Measurements from ENCODE around the gene ADAMTS12.

ADAMTS12 gene

DNA sequence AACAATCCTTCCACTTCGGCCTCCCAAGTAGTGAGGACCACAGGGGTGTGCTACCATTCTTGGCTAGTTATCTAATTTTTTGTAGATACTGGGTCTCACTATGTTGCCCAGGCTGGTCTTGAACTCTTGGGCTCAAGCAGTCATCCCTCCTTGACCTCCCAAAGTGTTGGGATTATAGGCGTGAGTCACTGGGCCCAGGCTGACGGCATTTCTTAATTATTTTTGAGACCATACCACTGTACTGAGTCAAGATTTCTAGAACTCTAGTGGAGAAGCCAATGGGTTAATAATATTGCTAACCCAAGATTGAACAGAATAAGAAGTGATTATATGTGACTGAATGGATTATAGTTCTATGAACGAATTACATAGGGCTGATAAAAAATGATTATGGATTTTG lies 384.4 kb downstream of the ADAMTS12 start:
- no peak for DNase-seq

DNA sequence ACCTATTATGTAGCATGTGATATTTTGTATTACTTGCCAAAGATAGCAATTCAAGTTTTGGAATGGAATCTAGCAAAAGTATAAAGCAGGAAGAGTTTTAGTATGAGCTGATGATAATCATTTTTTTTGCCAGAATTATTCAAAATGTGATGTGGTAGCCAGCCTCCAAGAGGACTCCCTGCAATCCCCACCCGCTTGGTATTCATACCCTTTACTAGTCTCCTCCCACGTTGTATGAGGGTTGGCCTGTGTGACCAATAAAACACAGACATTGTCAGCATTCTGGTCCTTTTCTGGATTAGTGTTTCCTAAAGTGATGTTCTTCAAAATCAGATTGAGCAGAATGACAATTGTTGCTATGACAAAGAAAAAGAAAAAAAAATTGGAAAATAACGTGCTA lies 387.2 kb downstream of the ADAMTS12 start:
- DNase-seq, result no peak

DNA sequence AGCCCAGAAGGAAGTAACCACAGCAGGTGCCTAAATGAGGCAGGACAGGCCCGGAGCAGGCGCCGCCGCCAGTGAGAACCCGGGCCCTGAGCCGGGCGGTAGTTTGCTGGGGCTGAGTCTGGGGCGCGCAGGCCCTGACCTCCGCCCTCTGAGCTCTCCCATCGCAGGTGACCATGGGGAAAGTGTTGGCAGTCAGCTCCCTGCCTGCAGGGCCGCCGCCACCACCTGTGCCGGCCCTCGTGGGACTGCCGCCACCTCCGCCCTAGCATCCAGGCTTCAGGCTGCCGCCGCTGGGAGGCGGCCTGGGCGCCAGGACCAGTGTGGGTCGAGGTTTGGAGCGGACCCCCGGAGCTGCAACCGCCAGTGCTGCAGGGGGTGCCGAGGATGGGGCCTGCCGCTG lies 389.9 kb downstream of the ADAMTS12 start:
- no peak for DNase-seq

DNA sequence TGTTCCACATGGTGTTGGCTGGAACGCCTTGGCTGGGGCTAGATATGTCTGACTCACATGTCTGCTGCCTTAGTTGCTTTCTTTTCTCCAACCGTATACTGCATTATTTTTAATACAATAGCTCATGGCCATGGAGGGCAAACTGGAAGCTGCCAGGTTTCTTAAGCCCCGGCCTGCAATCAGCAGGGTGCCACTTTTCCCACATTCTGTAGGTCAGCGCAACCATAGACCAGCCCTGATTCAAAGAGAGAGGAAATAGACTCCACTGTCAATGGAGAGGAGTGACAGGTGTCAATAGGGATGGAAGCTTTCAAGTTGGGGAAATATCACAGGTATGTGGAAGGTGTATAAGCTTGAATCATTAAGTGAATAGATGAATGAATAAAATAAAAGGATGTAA lies 390.5 kb downstream of the ADAMTS12 start:
- no peak for DNase-seq

DNA sequence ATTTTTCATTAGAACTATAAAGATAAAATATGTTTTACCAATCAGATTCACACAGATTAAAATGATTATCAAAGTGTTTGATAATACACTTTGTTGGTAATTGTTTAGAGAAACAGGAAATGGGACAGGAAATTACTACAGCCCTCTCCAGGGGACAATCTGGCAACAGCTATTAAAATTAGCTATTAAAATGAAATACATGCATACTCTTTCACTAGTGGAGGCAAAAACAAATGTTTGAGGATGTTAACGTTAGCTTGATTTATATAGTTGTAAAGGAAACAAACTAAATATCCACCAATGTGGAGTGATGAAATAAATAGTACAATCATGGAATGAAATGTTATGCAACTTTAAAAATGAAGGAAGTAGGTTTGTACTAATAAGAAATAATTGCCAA lies 397.3 kb downstream of the ADAMTS12 start:
- DNase-seq, result no peak

DNA sequence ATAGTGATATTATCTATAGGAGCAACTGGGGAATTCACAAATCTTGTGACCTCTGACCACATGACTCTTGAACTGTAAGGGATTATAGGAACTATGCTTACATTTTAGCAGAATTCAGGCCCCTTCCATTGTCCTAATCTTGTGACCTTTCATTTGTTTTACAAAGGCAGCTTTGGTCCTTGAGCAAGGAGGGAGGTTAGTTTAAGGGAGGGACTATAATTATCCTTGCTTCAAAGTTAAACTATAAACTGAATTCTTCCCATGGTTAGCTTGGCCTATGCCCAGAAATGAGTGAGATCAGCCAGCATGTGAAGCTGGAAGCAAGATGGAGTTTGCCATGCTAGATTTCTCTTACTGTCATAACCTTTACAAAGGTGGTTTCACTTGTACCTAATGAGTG lies 399.8 kb downstream of the ADAMTS12 start:
- no peak for DNase-seq

DNA sequence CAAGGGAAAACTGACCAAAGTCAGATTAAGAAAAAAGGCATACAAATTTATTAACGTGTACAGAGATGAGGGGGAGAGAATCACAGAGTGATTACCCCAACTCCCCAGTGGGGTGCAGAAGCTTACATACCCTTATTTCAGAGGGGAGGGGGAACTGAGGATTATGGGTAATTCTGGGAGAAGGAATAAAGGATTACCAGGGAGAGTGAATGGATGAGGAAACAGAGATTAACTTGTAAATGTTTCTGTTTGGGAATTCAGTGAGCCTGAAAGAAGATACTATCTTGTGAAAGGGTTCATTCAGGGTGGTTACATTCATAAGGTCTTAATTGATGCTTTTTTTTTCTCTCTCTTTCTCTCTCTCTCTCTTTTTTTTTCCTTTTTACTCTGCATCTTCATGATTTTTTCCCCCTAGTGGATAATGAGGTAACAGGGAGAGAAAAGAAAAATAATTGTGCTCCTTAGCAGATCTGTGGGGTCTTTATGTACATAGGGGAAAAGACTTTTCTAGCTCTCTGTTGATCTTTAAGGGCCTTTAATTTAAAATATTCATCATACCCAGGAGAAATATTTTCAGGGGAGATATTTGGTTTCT lies 401.6 kb downstream of the ADAMTS12 start:
- no peak for DNase-seq

DNA sequence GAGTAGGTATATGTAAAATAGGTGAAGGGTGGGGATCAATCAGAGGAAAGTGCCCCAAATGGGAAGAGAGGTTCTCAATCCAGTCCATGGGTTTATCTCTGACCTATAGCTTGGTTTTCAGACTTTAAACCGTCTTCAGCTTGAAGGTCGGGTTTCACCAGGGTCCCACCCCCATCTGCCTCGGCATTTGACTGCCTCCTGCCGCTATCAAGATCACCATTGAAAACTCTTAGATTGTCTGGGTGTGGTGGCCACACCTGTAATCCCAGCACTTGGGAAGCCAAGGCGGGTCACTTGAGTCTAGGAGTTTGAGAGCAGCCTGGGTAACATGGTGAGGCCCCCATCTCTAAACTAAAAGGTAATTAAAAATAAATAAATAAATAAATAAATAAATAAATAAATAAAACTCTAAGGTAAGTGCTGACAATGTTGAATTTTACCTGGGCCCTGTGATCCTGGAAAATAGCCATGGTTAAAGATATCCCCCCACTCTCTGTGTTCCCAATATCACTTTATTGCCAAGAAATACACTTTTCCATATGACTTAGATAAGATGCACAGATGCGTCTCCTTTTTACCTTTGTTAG lies 402.2 kb downstream of the ADAMTS12 start:
- no peak for DNase-seq

DNA sequence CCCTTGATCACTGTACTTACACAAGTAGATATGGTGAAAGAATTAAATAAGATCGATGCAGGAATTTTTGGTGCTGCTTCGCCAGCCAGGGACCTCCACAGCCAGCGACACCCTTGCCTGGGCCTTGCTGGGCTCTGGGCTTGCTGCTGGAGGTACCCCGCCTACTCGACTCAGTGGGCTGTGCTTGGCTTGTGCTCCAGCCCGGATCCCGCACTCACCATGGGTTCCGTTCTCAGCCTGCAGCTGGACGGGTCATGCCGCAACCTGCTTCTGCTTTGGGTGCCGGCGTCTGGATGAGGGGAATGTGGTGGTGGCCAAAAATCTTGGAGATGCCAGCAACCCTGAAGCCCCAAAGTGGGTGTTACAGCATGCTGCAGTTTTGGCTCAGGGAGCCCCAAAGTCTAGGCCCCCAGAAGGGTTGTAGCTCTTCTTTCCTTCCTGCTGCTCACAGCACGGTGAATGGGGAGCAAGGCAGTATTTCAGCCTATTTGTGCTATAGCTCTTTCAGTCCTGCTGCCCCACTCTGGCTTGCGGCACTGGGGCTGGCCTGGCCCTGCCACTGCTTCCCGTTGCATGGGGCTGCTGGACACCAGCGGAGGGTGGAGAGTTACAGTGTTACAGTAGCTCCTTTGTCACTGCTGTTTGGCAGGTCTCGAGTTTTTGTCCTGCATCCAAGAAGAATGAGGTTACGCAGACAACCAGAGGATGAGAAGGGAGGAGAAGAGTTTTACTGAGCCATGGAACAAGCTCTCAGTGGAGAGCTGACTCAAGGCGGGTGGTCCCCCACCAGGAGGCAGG lies 403.0 kb downstream of the ADAMTS12 start:
- DNase-seq, result no peak

DNA sequence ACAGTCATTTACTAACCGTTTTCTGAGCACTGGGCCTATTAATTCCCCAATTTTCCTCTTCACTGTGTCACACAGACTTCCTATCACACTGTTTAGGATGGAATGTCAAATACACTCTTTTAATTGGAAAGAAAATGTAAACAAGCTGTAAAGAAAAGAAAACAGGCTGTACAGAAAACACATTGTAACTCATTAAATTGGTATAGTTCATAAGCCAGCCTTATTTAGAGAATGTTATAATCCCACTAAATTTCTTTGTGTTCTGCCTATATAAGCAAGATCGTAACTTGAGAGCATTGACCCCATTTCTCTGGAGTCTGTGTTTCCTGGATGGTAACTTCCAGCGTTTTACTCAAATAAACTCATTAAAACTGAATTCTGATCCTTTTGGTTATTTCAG lies 404.6 kb downstream of the ADAMTS12 start:
- DNase-seq, result no peak

DNA sequence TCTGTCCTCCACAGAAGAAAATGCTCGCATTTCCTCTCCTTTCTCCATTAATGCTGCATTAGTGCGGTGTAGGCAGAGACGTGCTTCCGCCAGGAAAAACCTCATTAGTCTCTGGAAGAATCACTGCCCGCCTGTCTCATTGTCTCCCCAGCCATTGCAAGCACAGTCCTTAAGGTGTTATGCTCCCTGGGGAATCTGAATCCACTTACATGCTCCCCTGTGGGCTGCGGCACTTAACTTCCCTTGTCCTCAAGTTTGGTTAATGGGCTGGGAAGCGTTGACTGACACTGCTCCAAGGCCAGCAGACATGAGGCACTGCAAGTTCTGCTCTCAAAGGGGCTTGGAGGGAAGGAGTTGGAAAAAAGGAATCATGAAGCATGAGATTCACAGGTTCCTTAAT lies 409.5 kb downstream of the ADAMTS12 start:
- peak; percentile 64 for DNase-seq

DNA sequence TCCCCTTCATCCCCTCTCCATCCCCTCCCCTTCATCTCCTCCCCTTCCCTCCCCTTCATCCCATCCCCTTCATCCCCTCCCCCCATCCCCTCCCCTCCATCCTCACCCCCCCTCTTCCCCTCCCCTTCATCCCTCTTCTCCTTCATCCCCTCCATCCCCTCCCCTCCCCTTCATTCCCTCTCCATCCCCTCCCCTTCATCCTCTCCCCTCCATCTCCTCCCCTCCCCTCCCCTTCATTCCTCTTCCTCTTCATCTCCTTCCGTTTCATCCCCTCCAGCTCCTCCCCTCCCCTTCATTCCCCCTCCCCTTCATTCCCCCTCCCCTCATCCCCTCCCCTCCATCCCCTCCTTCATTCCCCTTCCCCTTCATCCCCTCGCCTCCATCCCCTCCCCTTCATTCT lies 410.9 kb downstream of the ADAMTS12 start:
- DNase-seq, result no peak

DNA sequence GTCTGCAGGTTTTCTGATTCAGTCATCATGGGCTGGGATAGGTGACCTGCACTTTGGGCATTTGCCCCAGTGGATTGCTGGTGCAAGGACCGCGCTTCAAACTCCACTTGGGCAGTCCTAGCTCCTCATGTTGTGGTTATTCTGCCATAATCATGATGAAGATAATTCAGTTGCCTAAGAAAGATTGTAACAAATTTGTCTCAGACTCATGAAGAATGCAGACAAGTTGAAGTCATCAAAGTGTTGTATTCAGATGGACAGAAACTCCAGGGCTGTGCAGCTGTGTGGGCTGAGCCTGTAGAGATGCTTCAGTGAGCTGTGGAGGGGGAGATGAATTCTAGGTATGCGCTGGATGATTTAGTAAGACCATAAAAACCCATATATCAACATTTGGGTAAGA lies 412.5 kb downstream of the ADAMTS12 start:
- no peak for DNase-seq

DNA sequence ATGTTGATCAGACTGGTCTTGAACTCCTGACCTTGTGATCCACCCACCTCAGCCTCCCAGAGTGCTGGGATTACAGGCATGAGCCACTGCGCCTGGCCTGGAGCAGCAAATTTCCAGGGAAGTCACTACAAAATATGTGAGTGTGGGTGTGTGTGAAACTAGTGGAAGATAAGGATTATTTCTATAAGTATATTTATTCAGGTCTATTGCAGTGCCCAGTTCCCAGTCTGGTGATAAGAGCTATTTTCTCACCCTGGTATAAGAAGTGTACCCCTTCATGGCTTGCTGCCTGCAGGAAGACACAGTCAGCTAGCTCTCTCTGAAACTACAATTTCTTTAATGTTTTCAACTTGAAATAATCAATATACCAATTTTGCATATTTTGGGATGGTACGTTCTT lies 414.0 kb downstream of the ADAMTS12 start:
- DNase-seq, result no peak

DNA sequence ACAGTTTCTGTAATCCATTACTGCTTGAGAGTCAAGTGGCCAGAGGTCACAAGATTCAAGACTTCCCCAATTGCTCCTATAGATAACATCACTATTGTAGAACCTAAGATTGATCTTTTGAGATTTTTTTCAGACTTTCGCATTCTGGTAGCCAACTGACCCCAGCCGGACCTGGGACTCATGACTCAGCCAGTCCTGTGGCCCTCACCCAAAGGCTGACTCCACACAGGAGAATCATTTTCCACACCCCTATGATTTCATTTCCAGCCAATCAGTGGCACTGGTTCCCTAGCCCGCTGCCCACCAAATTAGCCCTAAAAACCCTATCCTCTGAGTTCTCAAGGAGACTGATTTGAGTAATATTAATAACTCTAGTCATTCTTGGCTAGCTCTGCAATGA lies 414.8 kb downstream of the ADAMTS12 start:
- DNase-seq, result no peak

DNA sequence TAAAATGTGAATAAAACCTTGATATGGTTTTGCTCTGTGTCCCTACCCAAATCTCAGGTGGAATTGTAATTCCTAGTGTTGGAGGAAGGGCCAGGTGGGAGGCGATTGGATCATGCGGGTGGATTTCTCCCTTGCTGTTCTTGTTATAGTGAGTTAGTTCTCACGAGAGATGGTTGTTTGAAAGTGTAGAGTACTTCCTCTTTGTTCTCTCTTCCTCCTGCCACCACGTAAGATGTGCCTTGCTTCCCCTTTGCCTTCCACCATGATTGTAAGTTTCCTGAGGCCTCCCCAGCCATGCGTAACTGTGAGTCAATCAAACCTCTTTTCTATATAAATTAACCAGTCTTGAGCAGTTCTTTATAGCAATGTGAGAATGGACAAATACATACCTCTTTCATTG lies 416.1 kb downstream of the ADAMTS12 start:
- no peak for DNase-seq

DNA sequence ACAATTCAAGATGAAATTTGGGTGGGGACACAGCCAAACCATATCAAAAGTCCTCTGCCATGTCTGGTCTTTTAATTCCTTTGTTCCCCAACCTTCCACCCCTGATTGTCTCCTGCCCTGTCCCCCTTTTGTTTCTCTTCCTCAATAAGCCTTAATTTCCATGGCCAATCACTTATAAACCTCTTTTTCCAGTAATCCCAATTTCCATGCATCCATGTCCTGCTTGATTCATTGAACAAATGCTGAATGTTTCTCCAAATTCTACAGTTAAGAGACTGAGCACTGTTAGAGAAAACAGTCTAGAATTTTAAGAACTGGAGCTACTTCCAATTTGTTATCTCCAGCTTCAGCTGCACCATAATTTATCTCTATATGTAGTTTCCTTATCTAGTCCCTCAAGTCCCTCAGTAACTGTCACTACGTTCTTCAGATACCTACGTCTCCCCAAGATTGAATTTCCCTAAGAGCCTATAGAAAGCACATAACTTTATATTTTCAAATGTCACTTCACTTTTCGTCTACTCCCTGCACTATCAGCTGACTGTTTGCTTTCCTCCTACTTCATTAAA lies 416.8 kb downstream of the ADAMTS12 start:
- DNase-seq, result no peak

DNA sequence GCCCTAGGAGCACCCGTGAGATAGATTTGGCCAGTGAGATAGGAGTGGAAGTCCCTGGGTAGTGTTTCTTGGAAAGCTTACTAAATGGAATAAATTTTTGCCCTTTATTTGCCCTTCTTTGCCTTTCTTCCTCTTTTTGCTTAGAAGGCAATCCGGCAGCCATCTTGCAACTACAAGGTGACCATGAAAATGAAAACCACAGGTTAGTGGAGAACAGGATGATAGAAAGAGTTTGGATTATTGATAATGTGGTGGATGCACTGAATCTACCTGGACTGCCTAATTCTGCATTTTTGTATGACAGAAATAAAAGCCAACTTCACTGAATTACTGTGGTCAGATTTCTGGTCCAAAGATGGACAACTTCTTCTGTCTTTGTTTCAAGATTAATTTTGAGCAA lies 417.8 kb downstream of the ADAMTS12 start:
- no peak for DNase-seq

Data from NCI-H1436 (cell line).